Right cardiac atrium (tissue), 5 donors: ENCODE measurements around the gene MAGI3. TPM values are rescaled to one million over a fixed set of nuclear protein-coding genes. Genes with fewer than 3 reads are reported as not detected.

Experiments used
- ATAC-seq, 2 donors: fragments of 200-7000 bp; cut with Tn5 transposase; one replicate each; pipeline versions ENCODE4 v1.8.0 to v1.9.1; 2020; ENCODE audit warnings: moderate library complexity in 2 of 2, mild to moderate bottlenecking in 1 of 2
- DNase-seq, 3 donors: peaks; one replicate each; pipeline ENCODE4 v3.0.0-alpha.2; 2020
- H3K27ac ChIP-seq: one replicate; pipeline ENCODE4 v1.5.1; 2013; ENCODE audit warnings: mild to moderate bottlenecking, low read length, control low read depth, moderate library complexity
- H3K27me3 ChIP-seq: one replicate; pipeline ENCODE4 v1.6.1; 2013; ENCODE audit not compliant: control insufficient read depth, insufficient read depth
- H3K4me1 ChIP-seq: one replicate; pipeline ENCODE4 v1.6.1; 2013; ENCODE audit warnings: low read length; ENCODE audit not compliant: control insufficient read depth, insufficient read depth
- H3K4me3 ChIP-seq: one replicate; pipeline ENCODE4 v1.5.1; 2013; ENCODE audit warnings: low read length, control low read depth
- H3K9me3 ChIP-seq: one replicate; pipeline ENCODE4 v1.6.1; 2013; ENCODE audit warnings: low read length; ENCODE audit not compliant: control insufficient read depth
- WGBS: extraction: QIAGEN DNeasy Blood & Tissue Kit; methylation state at CpG from one replicate; pipeline ENCODE4 v1.1.7; 2013; 5-methylcytosine and 5-hydroxymethylcytosine counted together
- intact Hi-C, 4 donors: fragments of 100-400 bp; cut with DNase I; formaldehyde crosslinking; loops; one replicate each; pipeline versions ENCODE4 v1.11.0 to v1.14.0; 2022 to 2023
- polyA plus RNA-seq: library from polyadenylated mRNA; stranded (reverse); fragments of 200-250 nt; gene quantifications from one replicate; pipeline ENCODE4 v1.2.3, GENCODE V29; 2013
- total RNA-seq, 4 donors: library from RNA; stranded (reverse); fragmentation: NEBNext Ultra II Directional; extraction: Animal tissue kit (Norgen Biotek cat#: 25700); gene quantifications; one replicate each; pipeline ENCODE4 v1.2.1, GENCODE V29; 2021
- donor health status: healthy with polysubstance abuse.
- donor health status: DM: no; HTN: yes; CAD: no.
- donor health status: DM: no; HTN: no; CAD: no.
- donor health status: DM: no; HTN: yes; CAD: no; lungs with severe emphysema.
- donor health status: DM: yes; HTN: yes; CAD: no.

The MAGI3 gene
- total and polyA plus RNA-seq, 5 donors: 2.9 to 8.9 (median 8.1) TPM

DNA sequence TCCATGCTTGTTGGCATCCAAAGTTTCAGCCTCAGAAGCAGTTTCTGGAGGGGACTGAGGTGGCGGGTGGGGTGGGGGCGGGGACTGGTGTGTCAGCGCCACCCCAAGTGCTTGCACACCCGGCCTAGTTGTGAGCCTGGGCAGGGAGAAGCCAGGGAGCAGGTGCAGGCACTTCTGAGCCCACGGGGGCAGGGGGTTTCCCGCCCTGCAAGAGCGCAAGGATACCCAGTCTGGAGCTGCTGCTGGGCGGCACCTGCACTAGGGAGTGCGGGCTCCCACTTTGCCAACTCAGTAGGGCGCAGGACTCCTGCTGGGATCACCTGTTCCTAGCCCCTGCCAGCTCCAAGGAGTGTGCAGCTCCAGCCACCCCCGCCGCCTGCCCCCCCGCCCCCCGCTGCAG, 33.5 kb downstream of the MAGI3 start:
- no peaks in the 10 kb centered on the region for H3K27me3 ChIP-seq

DNA sequence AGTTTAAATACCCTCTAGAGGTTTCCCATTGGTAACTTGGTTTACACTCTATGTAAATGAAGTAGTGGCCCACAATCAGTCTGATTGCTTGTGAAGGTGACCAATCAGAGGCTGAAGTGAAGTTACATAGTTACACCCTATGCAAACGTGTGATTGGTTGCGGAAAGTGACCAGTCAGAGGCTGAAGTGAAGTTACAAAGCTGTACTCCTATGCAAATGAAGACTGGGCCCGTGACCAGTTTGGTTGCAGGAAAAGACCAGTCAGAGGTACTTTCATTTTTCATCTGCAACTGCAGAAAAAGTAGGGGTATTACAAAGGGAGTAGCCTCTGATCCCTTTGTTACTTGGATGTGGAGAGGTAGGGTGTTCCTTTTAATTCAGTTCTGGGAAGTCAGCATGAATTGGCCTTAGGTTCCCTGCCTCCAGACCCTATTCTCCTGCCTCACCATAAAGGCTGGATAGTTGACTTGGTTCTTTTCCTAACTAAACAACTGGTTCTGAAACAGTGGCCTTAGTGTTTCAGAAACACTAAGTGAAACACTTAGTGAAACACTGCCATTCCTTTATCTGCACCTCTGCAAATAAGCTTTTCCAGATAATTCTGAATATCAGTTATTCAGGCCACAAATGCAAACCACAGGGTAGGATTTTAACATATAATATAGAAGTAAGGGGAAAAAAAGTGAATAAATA, 39.3 kb downstream of the MAGI3 start:
- 84% methylated on average over 3 of the region's 3 CpGs for WGBS
- no peaks in the 10 kb centered on the region for H3K9me3 ChIP-seq
- peaks cover 2% of the 10 kb centered on the region for H3K4me1 ChIP-seq
- DNase-seq: peak in 1 of 3 donors; percentile 52
- intact Hi-C loops: no loop called here
- no peak overlapping the region for H3K27ac ChIP-seq
- no peak overlapping the region for H3K4me3 ChIP-seq
- H3K27me3 ChIP-seq: no peaks in the 10 kb centered on the region
- ATAC-seq: peak; percentile 11 to 81

More for the DNA sequence above, 33.5 kb downstream of the MAGI3 start:
- WGBS: 87% methylated on average over 14 of the region's 14 CpGs
- Histone ChIP-seq H3K4me1 (peaks cover 2% of the 10 kb centered on the region), H3K9me3 (no peaks in the 10 kb centered on the region), H3K27ac (no peak overlapping the region), H3K4me3 (no peak overlapping the region)
- DNase-seq (peak in 1 of 3 donors; percentile 27), ATAC-seq (no peak)
- intact Hi-C loops: no loop called here

DNA sequence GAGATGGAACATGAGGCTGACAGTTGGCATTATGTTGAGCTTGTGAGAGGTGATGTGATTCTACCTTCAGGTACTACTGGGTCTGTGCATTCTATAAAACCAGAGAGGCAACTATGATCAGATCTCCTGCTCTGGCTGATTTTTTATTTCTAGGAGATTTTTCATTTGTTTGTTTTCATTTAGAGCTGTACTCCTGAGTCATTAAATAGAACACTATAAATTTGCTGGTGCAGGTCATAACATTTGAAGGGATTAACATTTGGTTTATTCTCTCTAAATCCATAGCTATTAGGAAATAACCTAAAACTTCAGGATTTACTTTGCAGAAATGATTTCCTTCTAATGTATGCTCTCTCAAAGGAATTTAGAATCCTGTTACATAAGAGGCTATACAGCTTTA, 42.9 kb downstream of the MAGI3 start:
- Histone ChIP-seq H3K27ac (no peak overlapping the region), H3K9me3 (no peaks in the 10 kb centered on the region), H3K4me1 (no peaks in the 10 kb centered on the region), H3K27me3 (no peaks in the 10 kb centered on the region), H3K4me3 (no peak overlapping the region)
- no peak for ATAC-seq
- no peak for DNase-seq
- intact Hi-C loops: no loop called here

DNA sequence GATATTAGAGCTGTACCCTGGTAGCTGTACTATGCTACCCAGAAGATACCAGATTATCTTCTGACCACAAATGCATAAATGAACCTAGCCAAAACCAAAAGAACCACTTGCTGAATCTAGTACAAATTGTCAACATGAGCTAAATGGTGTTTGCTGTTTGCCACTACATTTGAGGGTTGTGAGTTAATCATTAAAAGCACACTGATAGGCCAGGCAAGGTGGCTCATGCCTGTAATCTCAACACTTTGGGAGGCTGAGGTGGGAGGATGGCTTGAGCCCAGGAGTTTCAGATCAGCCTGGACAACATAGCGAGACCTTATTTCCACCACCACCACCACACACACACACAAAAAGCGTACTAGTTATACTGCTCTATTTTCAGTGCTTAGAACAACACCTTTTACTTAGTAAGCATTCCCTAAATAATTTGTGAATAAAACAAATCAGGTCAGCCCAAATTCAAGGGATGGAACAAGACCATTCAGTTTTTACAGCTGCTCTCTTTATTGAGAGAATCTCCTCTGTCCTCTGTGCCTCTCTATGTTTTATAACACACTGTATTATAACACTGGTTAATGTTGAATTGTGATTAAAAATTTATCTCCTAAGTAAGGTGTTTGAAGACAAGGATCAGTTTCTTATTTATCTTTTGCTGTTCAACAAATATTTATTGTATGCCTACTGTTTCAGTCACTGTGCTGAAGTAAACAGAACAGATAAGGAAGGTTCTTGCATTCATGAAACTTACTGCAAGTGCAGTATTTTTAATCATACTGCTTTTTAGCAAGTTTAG, 44.0 kb downstream of the MAGI3 start:
- Histone ChIP-seq H3K4me1 (no peaks in the 10 kb centered on the region), H3K4me3 (no peak overlapping the region), H3K27ac (no peak overlapping the region), H3K9me3 (no peaks in the 10 kb centered on the region), H3K27me3 (no peaks in the 10 kb centered on the region)
- intact Hi-C loops: no loop called here
- no peak for DNase-seq
- 98% methylated on average over 2 of the region's 2 CpGs for WGBS
- ATAC-seq: no peak

DNA sequence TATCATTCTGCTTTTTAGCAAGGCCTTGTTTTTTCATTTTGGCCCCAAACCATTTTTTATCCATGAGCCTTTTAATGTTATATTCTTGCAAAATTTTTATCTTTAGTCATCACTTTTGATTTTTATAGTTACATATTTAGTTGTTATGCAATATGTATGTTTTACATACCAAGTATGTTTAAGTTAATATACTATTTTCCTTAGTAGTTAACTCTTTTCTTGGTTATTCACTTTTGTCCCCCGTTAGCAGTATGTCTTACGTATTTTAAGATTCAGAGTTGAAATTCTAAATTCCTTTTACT, 44.5 kb downstream of the MAGI3 start:
- H3K4me3 ChIP-seq: no peak overlapping the region
- no peak overlapping the region for H3K27ac ChIP-seq
- no peaks in the 10 kb centered on the region for H3K4me1 ChIP-seq
- intact Hi-C loops: no loop called here
- DNase-seq (no peak), ATAC-seq (no peak)
- 94% methylated on average over 2 of the region's 2 CpGs for WGBS
- no peaks in the 10 kb centered on the region for H3K27me3 ChIP-seq
- no peaks in the 10 kb centered on the region for H3K9me3 ChIP-seq

DNA sequence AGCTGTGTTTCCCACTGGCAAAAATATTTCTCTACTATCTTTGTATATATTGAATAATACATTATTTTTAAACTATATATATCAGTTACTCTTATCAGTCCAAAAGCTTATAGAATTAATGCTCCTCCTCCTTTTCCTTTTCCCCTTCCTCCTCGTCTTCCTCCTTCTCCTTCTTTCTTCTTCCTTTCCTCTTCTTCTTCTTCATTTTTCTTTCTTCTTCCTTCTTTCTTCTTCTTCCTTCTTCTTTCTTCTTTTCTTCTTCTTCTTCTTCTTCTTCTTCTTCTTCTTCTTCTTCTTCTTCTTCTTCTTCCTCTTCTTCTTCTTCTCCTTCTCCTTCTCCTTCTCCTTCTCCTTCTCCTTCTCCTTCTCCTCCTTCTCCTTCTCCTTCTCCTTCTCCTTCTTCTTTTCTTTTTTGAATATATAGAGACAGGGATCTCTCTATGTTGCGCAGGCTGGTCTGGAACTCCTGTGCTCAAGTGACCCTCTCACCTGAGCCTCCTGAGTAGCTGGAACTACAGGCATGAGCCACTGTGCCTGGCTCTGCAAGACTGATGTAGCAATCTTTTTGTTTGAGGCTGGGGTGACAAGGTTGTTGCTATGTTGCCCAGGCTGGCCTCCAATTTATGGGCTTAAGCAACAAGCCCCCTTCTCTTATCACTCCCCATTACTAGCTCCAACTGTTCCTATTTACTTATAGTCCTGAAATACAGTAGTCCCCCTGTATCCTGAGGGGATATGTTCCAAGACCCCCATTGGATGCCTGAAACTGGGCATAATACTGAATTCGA, 47.4 kb downstream of the MAGI3 start:
- no peak for ATAC-seq
- intact Hi-C loops: no loop called here

DNA sequence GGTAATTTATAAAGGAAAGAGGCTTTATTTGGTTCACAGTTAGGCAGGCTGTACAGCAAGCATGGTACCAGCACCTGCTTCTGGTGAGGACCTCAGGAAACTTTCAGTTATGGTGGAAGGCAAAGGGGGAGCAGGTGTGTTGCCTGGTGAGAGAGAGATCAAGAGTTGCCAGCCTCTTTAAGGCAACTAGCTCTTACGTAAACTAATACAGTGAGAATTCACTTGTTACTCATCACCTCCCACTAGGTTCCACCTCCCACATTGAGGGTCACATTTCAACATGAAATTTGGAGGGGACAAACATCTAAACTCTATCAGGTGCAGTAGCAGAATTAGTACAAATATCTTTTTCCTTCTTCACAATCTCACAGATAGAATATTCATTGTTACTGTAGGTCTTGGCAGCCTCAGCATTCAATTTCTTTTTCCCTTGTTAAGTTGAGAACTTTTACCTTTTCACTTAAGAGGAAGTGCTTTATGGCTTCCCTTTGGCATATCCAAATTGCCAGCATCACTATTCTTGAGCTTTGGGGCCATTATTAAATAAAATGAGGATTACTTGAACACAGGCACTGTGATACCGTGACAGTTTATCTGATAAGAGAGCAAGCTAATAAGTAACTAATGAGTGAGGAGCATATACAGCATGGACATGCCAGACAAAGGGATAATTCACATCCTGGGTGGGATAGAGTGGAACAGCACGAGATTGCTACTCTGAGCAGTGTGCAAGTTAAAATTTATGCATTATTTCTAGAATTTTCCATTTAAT, 48.4 kb downstream of the MAGI3 start:
- DNase-seq (no peak), ATAC-seq (no peak)
- intact Hi-C loops: no loop called here
- Histone ChIP-seq H3K27me3 (no peaks in the 10 kb centered on the region), H3K27ac (no peak overlapping the region), H3K9me3 (no peaks in the 10 kb centered on the region), H3K4me3 (no peak overlapping the region), H3K4me1 (no peaks in the 10 kb centered on the region)
- 91% methylated on average over 3 of the region's 3 CpGs for whole genome bisulfite sequencing

More for the DNA sequence above, 47.4 kb downstream of the MAGI3 start:
- Histone ChIP-seq H3K4me1 (no peaks in the 10 kb centered on the region), H3K27me3 (no peaks in the 10 kb centered on the region), H3K27ac (no peak overlapping the region), H3K9me3 (no peaks in the 10 kb centered on the region), H3K4me3 (no peak overlapping the region)
- 92% methylated on average over 3 of the region's 3 CpGs for WGBS
- no peak for DNase-seq

DNA sequence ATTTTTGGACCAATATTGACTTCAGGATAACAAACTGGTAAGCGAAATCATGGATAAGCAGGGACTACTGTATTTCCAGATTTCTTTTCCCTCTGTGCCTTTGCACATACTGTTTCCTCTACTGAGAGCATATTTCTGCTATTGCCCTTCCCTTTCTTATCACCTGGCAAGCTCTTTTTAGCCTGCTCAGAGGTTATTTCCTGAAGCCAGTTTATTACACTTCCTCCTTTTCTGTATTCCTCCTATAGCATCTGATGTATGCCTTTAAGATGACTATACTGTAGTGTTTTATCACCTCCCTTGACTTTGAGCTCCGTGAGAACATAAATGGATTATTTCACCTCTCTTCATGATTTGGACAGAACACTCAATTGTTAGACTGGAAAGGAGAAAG, 49.0 kb downstream of the MAGI3 start:
- 80% methylated on average over 2 of the region's 2 CpGs for WGBS

DNA sequence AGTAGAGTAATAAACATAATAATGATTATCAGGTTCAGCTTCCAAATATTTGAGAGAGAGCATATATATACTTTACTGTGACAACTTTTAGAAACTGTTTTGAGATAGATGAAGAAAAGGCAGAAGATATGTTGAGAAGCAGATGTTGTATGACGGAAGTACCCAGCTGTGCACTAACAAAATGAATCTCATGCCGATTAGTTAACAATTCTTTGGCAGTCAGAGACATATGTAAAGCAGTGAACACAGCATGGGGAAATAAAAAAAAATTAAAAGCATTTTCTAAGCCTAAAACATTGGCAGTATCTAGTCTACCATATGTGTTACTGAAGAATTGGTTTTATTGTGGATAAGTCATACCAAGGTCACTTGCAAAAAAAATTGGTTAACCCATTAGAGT, 51.8 kb downstream of the MAGI3 start:
- ATAC-seq (no peak), DNase-seq (no peak)
- H3K4me1 ChIP-seq: no peaks in the 10 kb centered on the region
- H3K4me3 ChIP-seq: no peak overlapping the region
- no peaks in the 10 kb centered on the region for H3K27me3 ChIP-seq
- no peaks in the 10 kb centered on the region for H3K9me3 ChIP-seq
- intact Hi-C loops: no loop called here
- H3K27ac ChIP-seq: no peak overlapping the region
- 76% methylated on average over 2 of the region's 2 CpGs for WGBS

More for the DNA sequence above, 49.0 kb downstream of the MAGI3 start:
- H3K9me3 ChIP-seq: no peaks in the 10 kb centered on the region
- DNase-seq (no peak), ATAC-seq (no peak)
- intact Hi-C loops: no loop called here
- no peaks in the 10 kb centered on the region for H3K4me1 ChIP-seq
- no peaks in the 10 kb centered on the region for H3K27me3 ChIP-seq
- H3K4me3 ChIP-seq: no peak overlapping the region
- H3K27ac ChIP-seq: no peak overlapping the region

DNA sequence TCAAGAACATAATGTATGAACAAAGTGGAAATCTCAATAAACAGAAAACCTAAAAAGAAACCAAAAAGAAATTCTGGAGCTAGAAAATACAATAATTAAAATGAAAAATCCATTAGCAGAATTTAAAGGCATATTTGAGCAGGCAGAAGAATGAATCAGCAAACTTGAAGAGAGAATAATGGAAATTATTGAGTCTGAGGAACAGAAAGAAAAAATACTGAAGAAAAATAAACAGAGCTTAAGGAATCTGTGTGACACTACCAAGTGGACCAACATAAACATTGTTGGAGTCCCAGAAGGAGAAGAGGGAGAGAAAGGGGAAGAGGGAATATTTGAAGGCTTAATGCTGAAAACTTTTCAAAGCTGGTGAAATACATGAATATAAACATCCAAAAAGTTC, 54.5 kb downstream of the MAGI3 start:
- Histone ChIP-seq H3K4me1 (no peaks in the 10 kb centered on the region), H3K27me3 (no peaks in the 10 kb centered on the region), H3K4me3 (no peak overlapping the region), H3K9me3 (no peaks in the 10 kb centered on the region), H3K27ac (no peak overlapping the region)
- intact Hi-C loops: no loop called here
- ATAC-seq (no peak), DNase-seq (no peak)
